CD14-positive monocyte (primary cell): ENCODE measurements around the gene PXN. TPM values are rescaled to one million over a fixed set of nuclear protein-coding genes. Genes with fewer than 3 reads are reported as not detected.

Experiments
- DNase-seq, 3 donors: peaks; one replicate each; pipeline ENCODE4 v3.0.0-alpha.2; 2011 to 2022
- H2AFZ ChIP-seq: 2 replicates; pipeline ENCODE4 v1.6.0; 2012; ENCODE audit warnings: mild to moderate bottlenecking, low read depth, low read length, inconsistent platforms; ENCODE audit not compliant: insufficient read depth, poor library complexity, severe bottlenecking
- H3K27ac ChIP-seq, 2 donors: 1 replicate in 1 of 2; 2 replicates in 1 of 2; pipeline ENCODE4 v1.5.1; 2012 to 2013; ENCODE audit warnings: low read length in 2 of 2, control low read depth in 1 of 2, inconsistent platforms in 1 of 2, low read depth in 1 of 2, mild to moderate bottlenecking in 1 of 2
- H3K27me3 ChIP-seq, 2 donors: one replicate each; pipeline versions ENCODE4 v1.6.0 to v1.6.1; 2011 to 2013; ENCODE audit warnings: low read length in 2 of 2; ENCODE audit not compliant: control insufficient read depth in 2 of 2, insufficient read depth in 2 of 2
- H3K36me3 ChIP-seq, 2 donors: replicated peaks in 1 of 2; 1 replicate in 1 of 2; 2 replicates in 1 of 2; pipeline versions ENCODE4 v1.5.1 to v1.6.1; 2012 to 2013; ENCODE audit warnings: low read length in 2 of 2, control low read depth in 1 of 2, inconsistent platforms in 1 of 2, mild to moderate bottlenecking in 1 of 2; ENCODE audit not compliant: insufficient read depth in 2 of 2, control insufficient read depth in 1 of 2
- H3K4me1 ChIP-seq, 2 donors: 1 replicate in 1 of 2; 2 replicates in 1 of 2; pipeline versions ENCODE4 v1.5.1 to v1.6.1; 2012 to 2013; ENCODE audit warnings: low read length in 2 of 2, control low read depth in 1 of 2, inconsistent platforms in 1 of 2, mild to moderate bottlenecking in 1 of 2, moderate library complexity in 1 of 2; ENCODE audit not compliant: insufficient read depth in 2 of 2, control insufficient read depth in 1 of 2
- H3K4me2 ChIP-seq: replicated peaks from 2 replicates; pipeline ENCODE3; 2012; ENCODE audit warnings: low read length, moderate library complexity, mild to moderate bottlenecking; ENCODE audit not compliant: poor library complexity, severe bottlenecking; ENCODE audit errors: extremely low read depth
- H3K4me3 ChIP-seq, 3 experiments: fragments of 200-600 bp in 1 of 3; sonication (generic) in 1 of 3; replicated peaks in 1 of 3; 1 replicate in 2 of 3; 2 replicates in 1 of 3; pipeline ENCODE4 v1.5.1; 2011 to 2013; ENCODE audit warnings: low read length in 3 of 3, mild to moderate bottlenecking in 3 of 3, control low read depth in 2 of 3, low read depth in 2 of 3, inconsistent platforms in 1 of 3, moderate library complexity in 1 of 3
- H3K79me2 ChIP-seq: 2 replicates; pipeline ENCODE4 v1.6.0; 2012; ENCODE audit warnings: mild to moderate bottlenecking, control low read depth, inconsistent platforms, low read length, moderate library complexity; ENCODE audit not compliant: insufficient read depth
- H3K9ac ChIP-seq: 2 replicates; pipeline ENCODE4 v1.6.0; 2017; ENCODE audit warnings: low read length, mild to moderate bottlenecking; ENCODE audit not compliant: insufficient read depth, poor library complexity, severe bottlenecking
- H3K9me3 ChIP-seq, 2 donors: replicated peaks in 1 of 2; 1 replicate in 1 of 2; 2 replicates in 1 of 2; pipeline versions ENCODE4 v1.5.1 to v1.6.1; 2012 to 2013; ENCODE audit warnings: low read length in 2 of 2, control low read depth in 1 of 2; ENCODE audit not compliant: control insufficient read depth in 1 of 2, insufficient read depth in 1 of 2
- H4K20me1 ChIP-seq: 2 replicates; pipeline ENCODE4 v1.6.0; 2012; ENCODE audit warnings: mild to moderate bottlenecking, low read length, control low read depth, moderate library complexity; ENCODE audit not compliant: insufficient read depth
- H3K27ac Mint-ChIP-seq, 7 donors: one replicate each; pipeline ENCODE4 v1.8.0; 2020; ENCODE audit warnings: mild to moderate bottlenecking in 7 of 7, mixed read lengths in 7 of 7, moderate library complexity in 6 of 7, inconsistent platforms in 2 of 7
- H3K27me3 Mint-ChIP-seq, 3 donors: one replicate each; pipeline ENCODE4 v1.8.0; 2021 to 2022; ENCODE audit warnings: low read depth in 3 of 3, mild to moderate bottlenecking in 3 of 3, mixed read lengths in 3 of 3, moderate library complexity in 3 of 3, inconsistent platforms in 1 of 3
- H3K36me3 Mint-ChIP-seq, 2 donors: one replicate each; pipeline ENCODE4 v1.8.0; 2020; ENCODE audit warnings: mixed read lengths in 2 of 2, inconsistent platforms in 1 of 2, mild to moderate bottlenecking in 1 of 2
- H3K4me1 Mint-ChIP-seq: one replicate; pipeline ENCODE4 v1.8.0; 2020; ENCODE audit warnings: mild to moderate bottlenecking, mixed read lengths
- H3K4me3 Mint-ChIP-seq, 2 donors: one replicate each; pipeline ENCODE4 v1.8.0; 2020; ENCODE audit warnings: mild to moderate bottlenecking in 2 of 2, mixed read lengths in 2 of 2, moderate library complexity in 1 of 2
- H3K9me3 Mint-ChIP-seq, 7 donors: one replicate each; pipeline ENCODE4 v1.8.0; 2020 to 2022; ENCODE audit warnings: mixed read lengths in 7 of 7, mild to moderate bottlenecking in 6 of 7, moderate library complexity in 6 of 7, inconsistent platforms in 2 of 7
- CTCF ChIP-seq: fragments of 200-600 bp; IDR thresholded peaks from one replicate; pipeline ENCODE4 v1.8.0; 2022; ENCODE audit warnings: antibody characterized with exemption, mild to moderate bottlenecking
- WGBS: methylation state at CpG from one replicate; pipeline ENCODE4 v1.1.5; 2013; ENCODE audit warnings: missing lambda C conversion rate; ENCODE audit not compliant: insufficient coverage; 5-methylcytosine and 5-hydroxymethylcytosine counted together
- intact Hi-C, 2 donors: fragments of 100-400 bp; cut with micrococcal nuclease; formaldehyde crosslinking; loops; one replicate each; pipeline versions ENCODE4 v1.15.0 to v1.15.1; 2023
- polyA plus RNA-seq, 3 donors: library from polyadenylated mRNA; depleted of rRNA in 1 of 3; unstranded in 2 of 3; stranded (reverse) in 1 of 3; fragments of 300-500 nt in 2 of 3; fragments of >200 nt in 1 of 3; fragmentation: Illumina TruSeq in 2 of 3; gene quantifications; 1 replicate in 2 of 3; 2 replicates in 1 of 3; pipeline ENCODE4 v1.2.3, GENCODE V29; 2012 to 2021

Gene PXN
- polyA plus RNA-seq, 3 donors: 62.5 to 106 (median 98.4) TPM

- H3K27ac ChIP-seq: peak overlapping the region; percentile 59 to 86
- no peaks in the 10 kb centered on the region for H3K9me3 ChIP-seq
- peaks cover 0 to 2% (median 0%) of the 10 kb centered on the region in 3 donors for H3K27me3 Mint-ChIP-seq
- H3K4me3 Mint-ChIP-seq: peak overlapping the region; percentile 97
- peak overlapping the region; percentile 89 for H3K4me2 ChIP-seq
- 5% methylated on average over 14 of the region's 16 CpGs for WGBS
- H3K4me3 ChIP-seq: peak overlapping the region; percentile 78 to 89 (median 81)
- H3K4me1 Mint-ChIP-seq: peaks cover 26% of the 10 kb centered on the region
- H3K4me1 ChIP-seq: peaks cover 13 to 31% of the 10 kb centered on the region in 2 donors
- DNase-seq: peak in 1 of 3 donors; percentile 51
- peak overlapping the region; percentile 79 for H3K9ac ChIP-seq
- H3K27me3 ChIP-seq: no peaks in the 10 kb centered on the region
- H3K36me3 Mint-ChIP-seq: peaks cover 27 to 30% of the 10 kb centered on the region in 2 donors
- intact Hi-C loops: loop anchor here in 1 of 2 donors (2.0 to 5.0 kb wide), 3 partner anchors 74 to 113 kb away; partner anchors contain the start of gene RAB35
- H3K27ac Mint-ChIP-seq: peak overlapping the region; percentile 88 to 97 (median 94)
- peak overlapping the region; percentile 81 for H2AFZ ChIP-seq
- no peaks in the 10 kb centered on the region for H3K9me3 Mint-ChIP-seq
- H4K20me1 ChIP-seq: peaks cover 21% of the 10 kb centered on the region
- peaks cover 33 to 38% of the 10 kb centered on the region in 2 donors for H3K36me3 ChIP-seq
- H3K79me2 ChIP-seq: peaks cover 37% of the 10 kb centered on the region
- TF ChIP-seq CTCF: no peak
These were observed 65.1 kb downstream of the PXN start for GRCh38 chr12:120200364-120200800.

GRCh38 chr12:120199595-120200306 lies 65.8 kb downstream of the PXN start:
- peak overlapping the region in 1 of 2 donors; percentile 86 for H3K27ac ChIP-seq
- H3K27me3 ChIP-seq: no peaks in the 10 kb centered on the region
- peaks cover 33 to 38% of the 10 kb centered on the region in 2 donors for H3K36me3 ChIP-seq

More at GRCh38 chr12:120199595-120200306, 65.8 kb downstream of the PXN start:
- Mint-ChIP-seq H3K36me3 (peaks cover 27 to 30% of the 10 kb centered on the region in 2 donors), H3K4me1 (peaks cover 31% of the 10 kb centered on the region), H3K27ac (peak overlapping the region; percentile 88 to 97 (median 94)), H3K27me3 (peaks cover 0 to 2% (median 0%) of the 10 kb centered on the region in 3 donors), H3K9me3 (no peaks in the 10 kb centered on the region), H3K4me3 (peak overlapping the region; percentile 97)
- Histone ChIP-seq H3K9ac (peak overlapping the region; percentile 79), H3K9me3 (no peaks in the 10 kb centered on the region), H3K4me1 (peaks cover 19 to 38% of the 10 kb centered on the region in 2 donors), H2AFZ (no peak overlapping the region), H4K20me1 (peaks cover 21% of the 10 kb centered on the region), H3K4me2 (peak overlapping the region; percentile 89), H3K79me2 (peaks cover 43% of the 10 kb centered on the region), H3K4me3 (peak overlapping the region; percentile 78 to 89 (median 81))
- peak; percentile 21 to 71 (median 50) for DNase-seq
- intact Hi-C loops: loop anchor here in 1 of 2 donors (2.0 to 5.0 kb wide), 3 partner anchors 73 to 112 kb away; partner anchors contain the start of gene RAB35
- 27% methylated on average over 6 of the region's 12 CpGs for WGBS
- no peak for TF ChIP-seq CTCF
